HEK293 (cell line): Measurements from ENCODE around the gene CFAP299.

Experiments used
- CTCF ChIA-PET: fragments of 350-600 bp; formaldehyde crosslinking; extraction: SDS; loops from one replicate; lab custom pipeline; 2021; ENCODE audit warnings: antibody characterized with exemption; lab: Yijun Ruan, JAX
- POLR2A ChIA-PET: fragments of 300-600 bp; formaldehyde crosslinking; extraction: SDS; loops from one replicate; lab custom pipeline; 2020; ENCODE audit warnings: antibody characterized with exemption, inconsistent platforms; lab: Yijun Ruan, JAX
- H3K27ac ChIP-seq: fragments of 200-500 bp; sonication (Bioruptor generic); 2 replicates; pipeline ENCODE4 v1.5.1; 2014; ENCODE audit warnings: low read depth, low read length, control low read depth, inconsistent platforms; ENCODE audit errors: extremely low read depth
- H3K36me3 ChIP-seq, 2 experiments: fragments of 200-500 bp in 1 of 2; sonication (Bioruptor generic) in 1 of 2; 1 replicate in 1 of 2; 2 replicates in 1 of 2; pipeline ENCODE4 v1.5.1; 2014 to 2017; ENCODE audit warnings: inconsistent platforms in 2 of 2, low read length in 2 of 2; ENCODE audit not compliant: control insufficient read depth in 2 of 2, insufficient read depth in 1 of 2
- H3K4me1 ChIP-seq: fragments of 200-500 bp; sonication (Bioruptor generic); 2 replicates; pipeline ENCODE4 v1.5.1; 2014; ENCODE audit warnings: mild to moderate bottlenecking, low read length, inconsistent platforms; ENCODE audit not compliant: control insufficient read depth, insufficient read depth
- H3K4me3 ChIP-seq: 2 replicates; pipeline ENCODE4 v1.5.1; 2011; ENCODE audit warnings: low read depth, mild to moderate bottlenecking, control low read depth, low read length, moderate library complexity
- H3K9me3 ChIP-seq: fragments of 200-500 bp; sonication (Bioruptor generic); 2 replicates; pipeline ENCODE4 v1.5.1; 2014; ENCODE audit warnings: low read depth, low read length, inconsistent platforms; ENCODE audit not compliant: control insufficient read depth, insufficient read depth
- ATF2 ChIP-seq: fragments of 450-650 bp; formaldehyde crosslinking; IDR thresholded peaks from 2 replicates; pipeline ENCODE4 v1.5.1; 2016; ENCODE audit warnings: missing biosample characterization, missing genetic modification characterization, low read depth
- BCL6B ChIP-seq: fragments of 450-650 bp; formaldehyde crosslinking; IDR thresholded peaks from 2 replicates; pipeline ENCODE4 v1.5.1; 2017; ENCODE audit warnings: missing biosample characterization, missing genetic modification characterization
- IKZF3 ChIP-seq: fragments of 450-650 bp; IDR thresholded peaks from 2 replicates; pipeline ENCODE4 v1.5.0; 2018; ENCODE audit warnings: missing biosample characterization, mild to moderate bottlenecking, missing genetic modification characterization, moderate library complexity
- RBAK ChIP-seq: fragments of 450-650 bp; formaldehyde crosslinking; IDR thresholded peaks from 2 replicates; pipeline ENCODE4 v1.5.1; 2016; ENCODE audit warnings: missing biosample characterization, missing genetic modification characterization
- SCRT2 ChIP-seq: fragments of 450-650 bp; formaldehyde crosslinking; IDR thresholded peaks from 2 replicates; pipeline ENCODE4 v1.5.1; 2016; ENCODE audit warnings: missing biosample characterization, missing genetic modification characterization
- ZBTB20 ChIP-seq: fragments of 450-650 bp; formaldehyde crosslinking; IDR thresholded peaks from 2 replicates; pipeline ENCODE4 v1.5.1; 2016; ENCODE audit warnings: missing biosample characterization, missing genetic modification characterization
- ZBTB21 ChIP-seq: fragments of 450-650 bp; formaldehyde crosslinking; IDR thresholded peaks from 2 replicates; pipeline ENCODE4 v1.5.1; 2017; ENCODE audit warnings: missing biosample characterization, missing genetic modification characterization
- ZNF157 ChIP-seq: fragments of 450-650 bp; formaldehyde crosslinking; IDR thresholded peaks from 2 replicates; pipeline ENCODE4 v1.5.1; 2016; ENCODE audit warnings: missing biosample characterization, missing genetic modification characterization
- ZNF423 ChIP-seq: fragments of 450-650 bp; formaldehyde crosslinking; IDR thresholded peaks from 2 replicates; pipeline ENCODE4 v1.5.1; 2016; ENCODE audit warnings: missing biosample characterization, missing genetic modification characterization
- ZNF623 ChIP-seq: fragments of 450-650 bp; formaldehyde crosslinking; IDR thresholded peaks from 2 replicates; pipeline ENCODE4 v1.5.1; 2016; ENCODE audit warnings: missing biosample characterization, missing genetic modification characterization
- ZNF654 ChIP-seq: fragments of 450-650 bp; formaldehyde crosslinking; IDR thresholded peaks from 2 replicates; pipeline ENCODE4 v1.5.1; 2016; ENCODE audit warnings: low read depth, missing biosample characterization, missing genetic modification characterization
- TF ChIP-seq, protein P1 (sequence below): fragments of 450-650 bp; formaldehyde crosslinking; IDR thresholded peaks from 2 replicates; pipeline ENCODE4 v1.5.1; 2016; ENCODE audit warnings: missing biosample characterization, missing genetic modification characterization
- TF ChIP-seq, protein P2 (sequence below): fragments of 450-650 bp; formaldehyde crosslinking; IDR thresholded peaks from 2 replicates; pipeline ENCODE4 v1.5.1; 2016; ENCODE audit warnings: missing biosample characterization, missing genetic modification characterization, borderline replicate concordance

CFAP299 gene

GRCh38 chr4:80360084-80360483 is 24.6 kb downstream of the CFAP299 start:
- H3K9me3 ChIP-seq, result no peaks in the 10 kb centered on the region
- CTCF ChIA-PET, result interaction anchor here (1.3 kb wide), 1 partner anchor 690 kb away, joined by 4 read pairs; no protein-coding TSS in a partner anchor
- H3K36me3 ChIP-seq, result no peaks in the 10 kb centered on the region
- TF ChIP-seq ZNF157 (tag by site-specific recombination) (peak; percentile 69), ZNF623 (no peak)
- TF ChIP-seq, all 188 proteins: peak for 1
- POLR2A ChIA-PET, result no interaction called here
- Histone ChIP-seq H3K4me1 (no peaks in the 10 kb centered on the region), H3K4me3 (no peak overlapping the region), H3K27ac (no peak overlapping the region)

DNA sequence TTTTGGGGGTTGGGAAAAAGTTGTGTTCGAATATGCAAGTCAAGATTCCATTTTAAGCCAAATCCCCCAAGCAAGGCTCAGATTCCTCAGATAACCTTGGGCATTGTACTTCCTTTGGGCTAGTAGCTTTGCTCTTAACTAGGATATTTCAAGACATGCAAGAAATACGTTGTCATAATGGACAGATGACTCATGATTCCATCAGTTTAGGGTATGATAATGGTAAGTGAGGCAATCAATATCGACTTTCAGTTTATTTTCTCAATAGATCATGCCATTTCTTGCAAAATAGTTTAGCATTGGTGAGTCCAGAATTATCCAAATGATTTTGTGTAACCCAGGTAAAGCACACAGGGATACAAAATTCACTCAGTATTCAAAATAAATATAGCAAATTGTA is 25.4 kb downstream of the CFAP299 start:
- no peaks in the 10 kb centered on the region for H3K9me3 ChIP-seq
- H3K4me3 ChIP-seq, result no peak overlapping the region
- no peak overlapping the region for H3K27ac ChIP-seq
- no peaks in the 10 kb centered on the region for H3K36me3 ChIP-seq
- ChIA-PET CTCF (interaction anchor here (0.6 to 0.7 kb wide), 2 partner anchors 138 to 695 kb away, joined by 3 to 4 read pairs; no protein-coding TSS in a partner anchor), POLR2A (no interaction called here)
- H3K4me1 ChIP-seq, result no peaks in the 10 kb centered on the region
- no peak for TF ChIP-seq ZBTB21 (tag by site-specific recombination)
- TF ChIP-seq ZNF423 (tag by site-specific recombination), result no peak
- no peak for TF ChIP-seq ZBTB20 (tag by site-specific recombination)
- TF ChIP-seq SCRT2, result no peak
- TF ChIP-seq, protein P1, sequence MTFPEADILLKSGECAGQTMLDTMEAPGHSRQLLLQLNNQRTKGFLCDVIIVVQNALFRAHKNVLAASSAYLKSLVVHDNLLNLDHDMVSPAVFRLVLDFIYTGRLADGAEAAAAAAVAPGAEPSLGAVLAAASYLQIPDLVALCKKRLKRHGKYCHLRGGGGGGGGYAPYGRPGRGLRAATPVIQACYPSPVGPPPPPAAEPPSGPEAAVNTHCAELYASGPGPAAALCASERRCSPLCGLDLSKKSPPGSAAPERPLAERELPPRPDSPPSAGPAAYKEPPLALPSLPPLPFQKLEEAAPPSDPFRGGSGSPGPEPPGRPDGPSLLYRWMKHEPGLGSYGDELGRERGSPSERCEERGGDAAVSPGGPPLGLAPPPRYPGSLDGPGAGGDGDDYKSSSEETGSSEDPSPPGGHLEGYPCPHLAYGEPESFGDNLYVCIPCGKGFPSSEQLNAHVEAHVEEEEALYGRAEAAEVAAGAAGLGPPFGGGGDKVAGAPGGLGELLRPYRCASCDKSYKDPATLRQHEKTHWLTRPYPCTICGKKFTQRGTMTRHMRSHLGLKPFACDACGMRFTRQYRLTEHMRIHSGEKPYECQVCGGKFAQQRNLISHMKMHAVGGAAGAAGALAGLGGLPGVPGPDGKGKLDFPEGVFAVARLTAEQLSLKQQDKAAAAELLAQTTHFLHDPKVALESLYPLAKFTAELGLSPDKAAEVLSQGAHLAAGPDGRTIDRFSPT, result no peak
- TF ChIP-seq BCL6B (tag by site-specific recombination), result no peak
- no peak for TF ChIP-seq RBAK (tag by site-specific recombination)
- no peak for TF ChIP-seq ATF2 (tag by site-specific recombination)
- no peak for TF ChIP-seq IKZF3 (tag by site-specific recombination)
- TF ChIP-seq, protein P2, sequence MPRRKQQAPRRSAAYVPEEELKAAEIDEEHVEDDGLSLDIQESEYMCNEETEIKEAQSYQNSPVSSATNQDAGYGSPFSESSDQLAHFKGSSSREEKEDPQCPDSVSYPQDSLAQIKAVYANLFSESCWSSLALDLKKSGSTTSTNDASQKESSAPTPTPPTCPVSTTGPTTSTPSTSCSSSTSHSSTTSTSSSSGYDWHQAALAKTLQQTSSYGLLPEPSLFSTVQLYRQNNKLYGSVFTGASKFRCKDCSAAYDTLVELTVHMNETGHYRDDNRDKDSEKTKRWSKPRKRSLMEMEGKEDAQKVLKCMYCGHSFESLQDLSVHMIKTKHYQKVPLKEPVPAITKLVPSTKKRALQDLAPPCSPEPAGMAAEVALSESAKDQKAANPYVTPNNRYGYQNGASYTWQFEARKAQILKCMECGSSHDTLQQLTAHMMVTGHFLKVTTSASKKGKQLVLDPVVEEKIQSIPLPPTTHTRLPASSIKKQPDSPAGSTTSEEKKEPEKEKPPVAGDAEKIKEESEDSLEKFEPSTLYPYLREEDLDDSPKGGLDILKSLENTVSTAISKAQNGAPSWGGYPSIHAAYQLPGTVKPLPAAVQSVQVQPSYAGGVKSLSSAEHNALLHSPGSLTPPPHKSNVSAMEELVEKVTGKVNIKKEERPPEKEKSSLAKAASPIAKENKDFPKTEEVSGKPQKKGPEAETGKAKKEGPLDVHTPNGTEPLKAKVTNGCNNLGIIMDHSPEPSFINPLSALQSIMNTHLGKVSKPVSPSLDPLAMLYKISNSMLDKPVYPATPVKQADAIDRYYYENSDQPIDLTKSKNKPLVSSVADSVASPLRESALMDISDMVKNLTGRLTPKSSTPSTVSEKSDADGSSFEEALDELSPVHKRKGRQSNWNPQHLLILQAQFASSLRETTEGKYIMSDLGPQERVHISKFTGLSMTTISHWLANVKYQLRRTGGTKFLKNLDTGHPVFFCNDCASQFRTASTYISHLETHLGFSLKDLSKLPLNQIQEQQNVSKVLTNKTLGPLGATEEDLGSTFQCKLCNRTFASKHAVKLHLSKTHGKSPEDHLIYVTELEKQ (tag by site-specific recombination), result no peak
- no peak for TF ChIP-seq ZNF654 (tag by site-specific recombination)
